PC-9 (cell line): Measurements from ENCODE around the gene ZNF264. TPM values are rescaled to one million over a fixed set of nuclear protein-coding genes. Genes with fewer than 3 reads are reported as not detected.

Experiments
- BruUV-seq: library from RNA; stranded (reverse); fragments of 400-500 nt; replicated peaks from 2 replicates; lab custom pipeline; 2021; lab: Mats Ljungman, UMichigan
- CTCF ChIA-PET: fragments of 300-600 bp; sonication (Branson Sonifier 250); formaldehyde crosslinking; loops from one replicate; lab custom pipeline; 2022; ENCODE audit warnings: antibody characterized with exemption; lab: Charles Lee
- POLR2A ChIA-PET: fragments of 300-600 bp; sonication (Branson Sonifier 250); formaldehyde crosslinking; loops from one replicate; lab custom pipeline; 2022; ENCODE audit warnings: antibody characterized with exemption; ENCODE audit not compliant: unreplicated experiment; lab: Charles Lee
- DNase-seq, 2 experiments: peaks; one replicate each; pipeline versions ENCODE4 v3.0.0 to v3.0.0-alpha.2; 2015 to 2022; ENCODE audit warnings: mixed read lengths in 1 of 2
- H2AFZ ChIP-seq: fragments of 200-600 bp; sonication (generic); 2 replicates; pipeline ENCODE4 v1.8.1; 2017; ENCODE audit warnings: antibody characterized with exemption
- H3F3A ChIP-seq: fragments of 200-600 bp; sonication (generic); 2 replicates; pipeline ENCODE4 v1.8.1; 2017; ENCODE audit warnings: antibody characterized with exemption, mild to moderate bottlenecking, low read depth; ENCODE audit not compliant: insufficient read depth
- H3K27ac ChIP-seq: fragments of 200-600 bp; sonication (generic); 2 replicates; pipeline ENCODE4 v1.6.1; 2016; ENCODE audit warnings: mixed run types
- H3K27me3 ChIP-seq: fragments of 200-600 bp; sonication (generic); 2 replicates; pipeline ENCODE4 v1.6.1; 2016; ENCODE audit warnings: low read depth, mixed run types; ENCODE audit not compliant: insufficient read depth
- H3K36me3 ChIP-seq: fragments of 200-600 bp; sonication (generic); 2 replicates; pipeline ENCODE4 v1.6.1; 2016; ENCODE audit warnings: low read depth, mixed run types
- H3K4me1 ChIP-seq: fragments of 200-600 bp; sonication (generic); replicated peaks from 2 replicates; pipeline ENCODE4 v1.6.1; 2016; ENCODE audit warnings: mixed run types; ENCODE audit not compliant: insufficient read depth
- H3K4me2 ChIP-seq: fragments of 200-600 bp; sonication (generic); 2 replicates; pipeline ENCODE4 v1.6.1; 2017; ENCODE audit warnings: mixed run types
- H3K4me3 ChIP-seq: fragments of 200-600 bp; sonication (generic); 2 replicates; pipeline ENCODE4 v1.6.1; 2016; ENCODE audit warnings: mixed run types
- H3K79me2 ChIP-seq: fragments of 200-600 bp; sonication (generic); 2 replicates; pipeline ENCODE4 v1.6.1; 2017; ENCODE audit warnings: low read depth, mixed run types
- H3K9me2 ChIP-seq: fragments of 200-600 bp; sonication (generic); 2 replicates; pipeline ENCODE4 v1.8.1; 2017; ENCODE audit warnings: mild to moderate bottlenecking; ENCODE audit not compliant: insufficient read depth
- H3K9me3 ChIP-seq: fragments of 200-600 bp; sonication (generic); 2 replicates; pipeline ENCODE4 v1.8.1; 2016; ENCODE audit warnings: low read depth; ENCODE audit not compliant: insufficient read depth
- H4K20me1 ChIP-seq: fragments of 200-600 bp; sonication (generic); 2 replicates; pipeline ENCODE4 v1.8.1; 2017; ENCODE audit not compliant: insufficient read depth
- CTCF ChIP-seq: fragments of 200-600 bp; sonication (generic); conservative IDR thresholded peaks from 2 replicates; pipeline ENCODE4 v1.6.1; 2017; ENCODE audit warnings: mixed run types, antibody characterized with exemption, mild to moderate bottlenecking, moderate library complexity
- EZH2 ChIP-seq: fragments of 200-600 bp; sonication (generic); IDR thresholded peaks from 2 replicates; pipeline ENCODE4 v1.8.0; 2017; ENCODE audit warnings: antibody characterized with exemption, low read depth
- intact Hi-C: fragments of 100-400 bp; cut with micrococcal nuclease; formaldehyde crosslinking; loops from one replicate; pipeline ENCODE4 v1.10.0; 2022; ENCODE audit not compliant: unreplicated experiment
- total RNA-seq: library from RNA; stranded (reverse); gene quantifications from 2 replicates; pipeline ENCODE4 v1.2.3, GENCODE V29; 2021

The ZNF264 gene
- total RNA-seq, 1 experiment from 2014 or later, result 30.6 TPM

- Histone ChIP-seq H3F3A (no peaks in the 10 kb centered on the region), H3K4me2 (no peak overlapping the region), H4K20me1 (no peaks in the 10 kb centered on the region), H3K9me2 (no peaks in the 10 kb centered on the region), H3K36me3 (no peaks in the 10 kb centered on the region), H2AFZ (no peak overlapping the region), H3K79me2 (no peaks in the 10 kb centered on the region), H3K9me3 (no peaks in the 10 kb centered on the region), H3K4me3 (no peak overlapping the region), H3K4me1 (no peaks in the 10 kb centered on the region), H3K27ac (no peak overlapping the region), H3K27me3 (peaks cover 40% of the 10 kb centered on the region)
- BruUV-seq, result no TSS peak
- CTCF ChIA-PET, result no interaction called here
- POLR2A ChIA-PET, result no interaction called here
- no peak for DNase-seq
- TF ChIP-seq CTCF (no peak), EZH2 (no peak)
- intact Hi-C loops, result no loop called here
Observed at GRCh38 chr19:57161985-57162539, 29.2 kb upstream of the ZNF264 start.

GRCh38 chr19:57165846-57166245 is 25.5 kb upstream of the ZNF264 start:
- DNase-seq, result no peak
- intact Hi-C loops, result no loop called here

GRCh38 chr19:57167385-57167784 is 23.9 kb upstream of the ZNF264 start, which contains the start of gene DUXA:
DUXA (minus strand) TSS chr19:57167485; CDS start chr19:57167443, 42 bp downstream.
- no peak for DNase-seq
- Histone ChIP-seq H3F3A (peaks cover 12% of the 10 kb centered on the region), H3K4me2 (no peak within 1 kb of the TSS), H2AFZ (no peak within 1 kb of the TSS), H3K27ac (no peak within 1 kb of the TSS), H3K4me1 (no peaks in the 10 kb centered on the region), H3K4me3 (no peak within 1 kb of the TSS), H3K79me2 (no peaks in the 10 kb centered on the region), H3K9me3 (no peaks in the 10 kb centered on the region), H3K27me3 (peaks cover 12% of the 10 kb centered on the region; the same call in 1 of the 2 replicates), H3K36me3 (no peaks in the 10 kb centered on the region), H3K9me2 (no peaks in the 10 kb centered on the region), H4K20me1 (no peaks in the 10 kb centered on the region)
- ChIA-PET POLR2A (no interaction called here), CTCF (no interaction called here)
- TF ChIP-seq EZH2, result no peak
- TF ChIP-seq CTCF, result no peak
- no TSS peak for BruUV-seq
- intact Hi-C loops, result no loop called here

More at GRCh38 chr19:57165846-57166245, 25.5 kb upstream of the ZNF264 start:
- no peak overlapping the region for H3K27ac ChIP-seq
- H3K9me2 ChIP-seq, result no peaks in the 10 kb centered on the region
- no peaks in the 10 kb centered on the region for H4K20me1 ChIP-seq
- H3K9me3 ChIP-seq, result no peaks in the 10 kb centered on the region
- H3K79me2 ChIP-seq, result no peaks in the 10 kb centered on the region
- POLR2A ChIA-PET, result no interaction called here
- H3K36me3 ChIP-seq, result no peaks in the 10 kb centered on the region
- peaks cover 14% of the 10 kb centered on the region; the same call in 1 of the 2 replicates for H3K27me3 ChIP-seq
- H3K4me1 ChIP-seq, result no peaks in the 10 kb centered on the region
- H2AFZ ChIP-seq, result no peak overlapping the region
- no peak overlapping the region for H3K4me2 ChIP-seq
- TF ChIP-seq CTCF (no peak), EZH2 (no peak)
- H3K4me3 ChIP-seq, result no peak overlapping the region
- CTCF ChIA-PET, result no interaction called here
- peaks cover under 1% of the 10 kb centered on the region for H3F3A ChIP-seq
- no TSS peak for BruUV-seq
